AG04450 (cell line): ENCODE results near the gene OR52E6. TPM values are rescaled to one million over a fixed set of nuclear protein-coding genes. Genes with fewer than 3 reads are reported as not detected.

Experiments used
- CTCF ChIA-PET: fragments of 300-600, 350-600 bp; formaldehyde crosslinking; extraction: SDS; loops from one replicate; lab custom pipeline; 2022; ENCODE audit warnings: antibody characterized with exemption, inconsistent platforms; lab: Charles Lee
- POLR2A ChIA-PET: fragments of 350-600 bp; formaldehyde crosslinking; extraction: SDS; loops from one replicate; lab custom pipeline; 2021; ENCODE audit warnings: antibody characterized with exemption, inconsistent platforms; lab: Yijun Ruan, JAX
- DNase-seq: peaks from one replicate; pipeline ENCODE4 v3.0.0-alpha.2; 2011; ENCODE audit warnings: low read depth, low spot score
- H3K27ac ChIP-seq: one replicate; pipeline ENCODE4 v1.5.1; 2012; ENCODE audit warnings: low read depth, low read length, control low read depth
- H3K27me3 ChIP-seq: one replicate; pipeline ENCODE4 v1.6.0; 2012; ENCODE audit warnings: low read length; ENCODE audit not compliant: control insufficient read depth, insufficient read depth
- H3K4me3 ChIP-seq: 2 replicates; pipeline ENCODE4 v1.5.1; 2011; ENCODE audit warnings: mild to moderate bottlenecking, low read depth, low read length, control low read depth
- H3K9me3 ChIP-seq: 2 replicates; pipeline ENCODE4 v1.5.1; 2012; ENCODE audit warnings: low read length; ENCODE audit not compliant: control insufficient read depth, insufficient read depth
- polyA plus RNA-seq: library from polyadenylated mRNA; depleted of rRNA; stranded (reverse); fragments of >200 nt; gene quantifications from 2 replicates; pipeline ENCODE4 v1.2.3, GENCODE V29; 2011
- TF ChIP-seq, protein P1 (sequence below): IDR thresholded peaks from 2 replicates; pipeline ENCODE4 v1.5.1; 2011; ENCODE audit warnings: low read depth, low read length, control low read depth, inconsistent platforms

Gene OR52E6
- polyA plus RNA-seq, 1 experiment = not detected

DNA sequence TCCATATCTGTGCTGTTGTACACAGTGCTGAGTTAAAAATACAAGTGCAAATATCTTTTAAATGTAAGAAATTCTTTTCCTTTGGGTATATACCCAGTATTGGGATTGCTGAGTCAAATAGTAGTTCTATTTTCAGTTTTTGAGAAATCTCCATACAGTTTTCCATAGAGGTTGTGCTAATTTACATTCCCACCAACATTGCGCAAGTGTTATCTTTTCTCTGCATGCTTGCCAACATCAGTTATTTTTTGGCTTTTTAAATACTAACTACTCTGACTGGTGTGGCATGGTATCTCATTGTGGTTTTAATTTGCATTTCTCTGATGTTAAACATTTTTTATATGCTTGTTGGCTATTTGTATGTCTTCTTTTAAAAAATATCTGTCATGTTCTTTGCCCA is 9.3 kb upstream of the OR52E6 start:
- ChIA-PET CTCF (no interaction called here), POLR2A (no interaction called here)
- H3K27ac ChIP-seq = no peak overlapping the region
- DNase-seq = no peak
- TF ChIP-seq, protein P1, sequence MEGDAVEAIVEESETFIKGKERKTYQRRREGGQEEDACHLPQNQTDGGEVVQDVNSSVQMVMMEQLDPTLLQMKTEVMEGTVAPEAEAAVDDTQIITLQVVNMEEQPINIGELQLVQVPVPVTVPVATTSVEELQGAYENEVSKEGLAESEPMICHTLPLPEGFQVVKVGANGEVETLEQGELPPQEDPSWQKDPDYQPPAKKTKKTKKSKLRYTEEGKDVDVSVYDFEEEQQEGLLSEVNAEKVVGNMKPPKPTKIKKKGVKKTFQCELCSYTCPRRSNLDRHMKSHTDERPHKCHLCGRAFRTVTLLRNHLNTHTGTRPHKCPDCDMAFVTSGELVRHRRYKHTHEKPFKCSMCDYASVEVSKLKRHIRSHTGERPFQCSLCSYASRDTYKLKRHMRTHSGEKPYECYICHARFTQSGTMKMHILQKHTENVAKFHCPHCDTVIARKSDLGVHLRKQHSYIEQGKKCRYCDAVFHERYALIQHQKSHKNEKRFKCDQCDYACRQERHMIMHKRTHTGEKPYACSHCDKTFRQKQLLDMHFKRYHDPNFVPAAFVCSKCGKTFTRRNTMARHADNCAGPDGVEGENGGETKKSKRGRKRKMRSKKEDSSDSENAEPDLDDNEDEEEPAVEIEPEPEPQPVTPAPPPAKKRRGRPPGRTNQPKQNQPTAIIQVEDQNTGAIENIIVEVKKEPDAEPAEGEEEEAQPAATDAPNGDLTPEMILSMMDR = no peak
- H3K9me3 ChIP-seq = no peaks in the 10 kb centered on the region
- H3K27me3 ChIP-seq = no peaks in the 10 kb centered on the region
- no peak overlapping the region for H3K4me3 ChIP-seq

DNA sequence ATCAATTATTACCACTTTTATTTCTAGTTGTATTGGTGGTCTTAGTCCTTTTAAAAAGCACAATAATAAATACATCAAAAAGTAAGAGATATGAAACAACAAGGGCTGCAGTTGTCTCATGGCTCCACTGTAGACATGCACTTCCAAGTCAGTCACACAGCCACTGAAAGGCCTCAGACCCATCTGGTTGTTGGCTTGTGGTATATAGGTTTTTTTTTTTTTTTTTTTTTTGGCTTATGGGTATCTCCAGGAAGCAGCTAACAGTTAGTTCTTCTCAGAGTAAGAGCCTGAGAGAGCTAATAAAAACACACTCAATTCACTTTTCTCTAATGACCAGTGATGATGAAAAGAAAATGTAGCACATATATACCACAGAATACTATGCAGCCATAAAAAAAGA is 6.0 kb upstream of the OR52E6 start:
- no peaks in the 10 kb centered on the region for H3K27me3 ChIP-seq
- H3K27ac ChIP-seq = no peak overlapping the region
- H3K4me3 ChIP-seq = no peak overlapping the region
- DNase-seq = no peak
- no peaks in the 10 kb centered on the region for H3K9me3 ChIP-seq
- TF ChIP-seq, protein P1 = no peak
- ChIA-PET POLR2A (no interaction called here), CTCF (no interaction called here)

DNA sequence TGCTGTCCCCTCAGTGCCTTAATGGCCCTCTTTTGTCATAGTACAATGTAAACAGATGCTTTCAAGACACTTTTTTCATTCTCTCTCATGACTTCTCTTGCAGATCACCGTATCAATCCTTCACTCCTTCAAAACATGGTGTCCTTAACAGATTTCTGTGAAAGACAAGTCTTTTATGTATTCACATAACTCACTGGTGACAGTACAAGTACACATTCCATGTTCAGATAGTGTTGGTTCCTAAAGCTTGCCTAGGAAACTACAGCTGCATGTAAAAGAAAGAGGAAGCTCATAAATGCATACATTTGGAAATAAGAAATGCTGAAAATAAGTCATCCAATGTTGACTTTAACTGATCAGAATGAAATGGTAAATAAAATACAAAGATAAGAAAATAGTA is 5.0 kb upstream of the OR52E6 start:
- Histone ChIP-seq H3K4me3 (no peak overlapping the region), H3K27me3 (no peaks in the 10 kb centered on the region), H3K9me3 (no peaks in the 10 kb centered on the region), H3K27ac (no peak overlapping the region)
- TF ChIP-seq, protein P1 = no peak
- ChIA-PET POLR2A (no interaction called here), CTCF (no interaction called here)
- no peak for DNase-seq

DNA sequence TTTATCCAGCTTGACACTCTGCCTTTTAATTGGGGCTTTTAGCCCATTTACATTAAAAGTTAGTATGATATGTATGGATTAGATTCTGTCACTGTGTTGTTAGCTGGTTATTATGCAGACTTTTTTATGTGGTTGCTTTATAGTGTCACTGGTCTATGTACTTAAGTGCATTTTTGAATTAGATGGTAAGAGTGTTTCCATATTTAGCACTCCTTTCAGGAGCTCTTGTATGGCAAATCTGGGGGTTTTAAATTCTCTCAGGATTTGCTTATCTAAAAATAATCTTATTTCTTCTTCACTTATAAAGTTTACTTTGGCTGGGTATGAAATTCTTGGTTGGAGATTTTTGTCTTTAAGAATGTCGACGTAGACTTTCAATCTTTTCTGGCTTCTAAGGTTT is 4.0 kb downstream of the OR52E6 start:
- ChIA-PET POLR2A (no interaction called here), CTCF (interaction anchor here (0.7 to 1.1 kb wide), 2 partner anchors 30 to 362 kb away, joined by 3 to 6 read pairs; no protein-coding TSS in a partner anchor)
- TF ChIP-seq, protein P1 = no peak
- H3K27ac ChIP-seq = no peak overlapping the region
- no peaks in the 10 kb centered on the region for H3K9me3 ChIP-seq
- H3K27me3 ChIP-seq = no peaks in the 10 kb centered on the region
- no peak for DNase-seq
- no peak overlapping the region for H3K4me3 ChIP-seq

DNA sequence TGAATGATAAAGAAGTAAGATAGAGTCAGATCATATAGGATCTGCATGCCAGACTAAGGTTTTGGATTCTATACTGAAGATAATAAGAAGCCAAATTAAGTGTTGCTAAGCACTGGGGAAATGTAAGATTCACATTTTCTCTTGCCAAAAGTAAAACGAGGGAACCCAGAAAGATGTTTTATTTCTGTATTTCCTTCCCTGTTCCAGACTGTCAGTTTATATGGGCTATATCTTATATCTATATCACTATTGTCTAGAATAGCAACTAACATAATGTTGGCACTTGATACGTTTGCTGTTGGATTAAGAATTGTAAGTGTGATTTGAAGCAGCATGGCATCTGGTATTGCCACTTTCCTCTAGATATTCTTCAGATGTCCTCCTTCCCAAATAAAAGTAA is 8.3 kb downstream of the OR52E6 start:
- DNase-seq = no peak
- TF ChIP-seq, protein P1 = no peak
- no peaks in the 10 kb centered on the region for H3K27me3 ChIP-seq
- no peak overlapping the region for H3K4me3 ChIP-seq
- POLR2A ChIA-PET = no interaction called here
- no peak overlapping the region for H3K27ac ChIP-seq
- H3K9me3 ChIP-seq = 0 out of 2 replicates have a peak, but pooled peaks cover 3% of the 10 kb centered on the region
- CTCF ChIA-PET = no interaction called here
